H1 (cell line): ENCODE results near the gene RGL1.

Experiments
- CBX5 ChIP-seq: fragments of 300-800, 300-1000 bp; sonication (generic); IDR thresholded peaks from 2 replicates; pipeline ENCODE4 v1.7.1; 2016; ENCODE audit warnings: antibody characterized with exemption, low read length, low read depth
- CEBPB ChIP-seq: IDR thresholded peaks from 2 replicates; pipeline ENCODE4 v1.6.1; 2012; ENCODE audit warnings: low read depth, low read length
- POLR2A ChIP-seq, 2 experiments: IDR thresholded peaks; 1 replicate in 1 of 2; 2 replicates in 1 of 2; pipeline ENCODE4 v1.6.1; 2011; ENCODE audit warnings: low read depth in 2 of 2, low read length in 2 of 2, mild to moderate bottlenecking in 2 of 2; ENCODE audit errors: control extremely low read depth in 1 of 2
- TAF1 ChIP-seq: IDR thresholded peaks from 2 replicates; pipeline ENCODE4 v1.6.1; 2011; ENCODE audit warnings: mild to moderate bottlenecking, low read depth, low read length
- ZNF274 ChIP-seq: IDR thresholded peaks from 2 replicates; pipeline ENCODE4 v1.7.0; 2012; ENCODE audit warnings: low read length, borderline replicate concordance; ENCODE audit errors: extremely low read depth
- TF ChIP-seq, protein P1 (sequence below), 3 experiments: IDR thresholded peaks; 1 replicate in 2 of 3; 2 replicates in 1 of 3; pipeline versions ENCODE4 v1.5.1 to v1.6.1; 2011; ENCODE audit warnings: low read length in 3 of 3, mild to moderate bottlenecking in 3 of 3, inconsistent platforms in 2 of 3, low read depth in 1 of 3, moderate library complexity in 1 of 3; ENCODE audit not compliant: insufficient read depth in 1 of 3; ENCODE audit errors: control extremely low read depth in 1 of 3
- TF ChIP-seq, protein P2 (sequence below): IDR thresholded peaks from 2 replicates; pipeline ENCODE4 v1.6.1; 2011; ENCODE audit warnings: low read length, improper control_type of control experiment

GRCh38 chr1:183760661-183761060, 44.3 kb upstream of the RGL1 start:
- TF ChIP-seq CEBPB = no peak
- TF ChIP-seq, protein P1, sequence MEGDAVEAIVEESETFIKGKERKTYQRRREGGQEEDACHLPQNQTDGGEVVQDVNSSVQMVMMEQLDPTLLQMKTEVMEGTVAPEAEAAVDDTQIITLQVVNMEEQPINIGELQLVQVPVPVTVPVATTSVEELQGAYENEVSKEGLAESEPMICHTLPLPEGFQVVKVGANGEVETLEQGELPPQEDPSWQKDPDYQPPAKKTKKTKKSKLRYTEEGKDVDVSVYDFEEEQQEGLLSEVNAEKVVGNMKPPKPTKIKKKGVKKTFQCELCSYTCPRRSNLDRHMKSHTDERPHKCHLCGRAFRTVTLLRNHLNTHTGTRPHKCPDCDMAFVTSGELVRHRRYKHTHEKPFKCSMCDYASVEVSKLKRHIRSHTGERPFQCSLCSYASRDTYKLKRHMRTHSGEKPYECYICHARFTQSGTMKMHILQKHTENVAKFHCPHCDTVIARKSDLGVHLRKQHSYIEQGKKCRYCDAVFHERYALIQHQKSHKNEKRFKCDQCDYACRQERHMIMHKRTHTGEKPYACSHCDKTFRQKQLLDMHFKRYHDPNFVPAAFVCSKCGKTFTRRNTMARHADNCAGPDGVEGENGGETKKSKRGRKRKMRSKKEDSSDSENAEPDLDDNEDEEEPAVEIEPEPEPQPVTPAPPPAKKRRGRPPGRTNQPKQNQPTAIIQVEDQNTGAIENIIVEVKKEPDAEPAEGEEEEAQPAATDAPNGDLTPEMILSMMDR (IDR thresholded peaks at IDR 0.05; ENCODE audit: control extremely low read depth in 1 of 3, insufficient read depth in 1 of 3, low read depth in 1 of 3, low read length in 3 of 3) = no peak
- TF ChIP-seq, protein P2, sequence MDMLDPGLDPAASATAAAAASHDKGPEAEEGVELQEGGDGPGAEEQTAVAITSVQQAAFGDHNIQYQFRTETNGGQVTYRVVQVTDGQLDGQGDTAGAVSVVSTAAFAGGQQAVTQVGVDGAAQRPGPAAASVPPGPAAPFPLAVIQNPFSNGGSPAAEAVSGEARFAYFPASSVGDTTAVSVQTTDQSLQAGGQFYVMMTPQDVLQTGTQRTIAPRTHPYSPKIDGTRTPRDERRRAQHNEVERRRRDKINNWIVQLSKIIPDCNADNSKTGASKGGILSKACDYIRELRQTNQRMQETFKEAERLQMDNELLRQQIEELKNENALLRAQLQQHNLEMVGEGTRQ = no peak
- TF ChIP-seq ZNF274 = no peak
- TF ChIP-seq CBX5 = no peak
- no peak for TF ChIP-seq POLR2A (IDR thresholded peaks at IDR 0.05; ENCODE audit: control extremely low read depth in 1 of 2, low read depth in 2 of 2, low read length in 2 of 2)
- no peak for TF ChIP-seq TAF1
